ENCODE results near the gene SSBP2.

DNA sequence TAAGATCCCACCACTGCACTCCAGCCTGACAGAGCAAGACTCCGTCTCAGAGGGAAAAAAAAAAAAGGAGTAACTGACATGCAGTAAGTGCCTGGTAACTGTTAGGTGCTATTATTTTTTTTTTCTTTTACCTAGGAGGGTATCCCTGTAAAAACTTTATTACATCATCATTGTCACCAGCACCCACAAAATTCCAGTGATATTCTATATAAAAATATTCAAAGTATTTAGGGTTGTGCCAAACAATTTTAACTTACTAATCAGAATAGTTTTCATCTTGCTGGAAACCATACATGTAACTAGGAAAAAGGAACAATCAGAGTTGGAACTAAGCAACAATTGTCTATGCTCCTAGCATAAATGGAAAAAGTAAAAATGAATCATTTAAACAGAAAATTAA lies 112.4 kb downstream of the SSBP2 start:
- TF ChIP-seq CTCF (IDR thresholded peaks at IDR 0.05; ENCODE audit: insufficient read depth, low read length): no peak
- TF ChIP-seq, protein P1, sequence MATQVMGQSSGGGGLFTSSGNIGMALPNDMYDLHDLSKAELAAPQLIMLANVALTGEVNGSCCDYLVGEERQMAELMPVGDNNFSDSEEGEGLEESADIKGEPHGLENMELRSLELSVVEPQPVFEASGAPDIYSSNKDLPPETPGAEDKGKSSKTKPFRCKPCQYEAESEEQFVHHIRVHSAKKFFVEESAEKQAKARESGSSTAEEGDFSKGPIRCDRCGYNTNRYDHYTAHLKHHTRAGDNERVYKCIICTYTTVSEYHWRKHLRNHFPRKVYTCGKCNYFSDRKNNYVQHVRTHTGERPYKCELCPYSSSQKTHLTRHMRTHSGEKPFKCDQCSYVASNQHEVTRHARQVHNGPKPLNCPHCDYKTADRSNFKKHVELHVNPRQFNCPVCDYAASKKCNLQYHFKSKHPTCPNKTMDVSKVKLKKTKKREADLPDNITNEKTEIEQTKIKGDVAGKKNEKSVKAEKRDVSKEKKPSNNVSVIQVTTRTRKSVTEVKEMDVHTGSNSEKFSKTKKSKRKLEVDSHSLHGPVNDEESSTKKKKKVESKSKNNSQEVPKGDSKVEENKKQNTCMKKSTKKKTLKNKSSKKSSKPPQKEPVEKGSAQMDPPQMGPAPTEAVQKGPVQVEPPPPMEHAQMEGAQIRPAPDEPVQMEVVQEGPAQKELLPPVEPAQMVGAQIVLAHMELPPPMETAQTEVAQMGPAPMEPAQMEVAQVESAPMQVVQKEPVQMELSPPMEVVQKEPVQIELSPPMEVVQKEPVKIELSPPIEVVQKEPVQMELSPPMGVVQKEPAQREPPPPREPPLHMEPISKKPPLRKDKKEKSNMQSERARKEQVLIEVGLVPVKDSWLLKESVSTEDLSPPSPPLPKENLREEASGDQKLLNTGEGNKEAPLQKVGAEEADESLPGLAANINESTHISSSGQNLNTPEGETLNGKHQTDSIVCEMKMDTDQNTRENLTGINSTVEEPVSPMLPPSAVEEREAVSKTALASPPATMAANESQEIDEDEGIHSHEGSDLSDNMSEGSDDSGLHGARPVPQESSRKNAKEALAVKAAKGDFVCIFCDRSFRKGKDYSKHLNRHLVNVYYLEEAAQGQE (IDR thresholded peaks at IDR 0.05; ENCODE audit: insufficient replicate concordance, low read depth): no peak
- no peak for TF ChIP-seq POLR2AphosphoS5 (IDR thresholded peaks at IDR 0.05; ENCODE audit: low read depth)
- no peak for TF ChIP-seq GABPA (IDR thresholded peaks at IDR 0.05; ENCODE audit: low read depth)
- no peak for TF ChIP-seq SPI1 (IDR thresholded peaks at IDR 0.05; ENCODE audit: borderline replicate concordance, low read depth)

Measured in HL-60 (cell line).